HUES64 (cell line): ENCODE measurements around the gene TMEM130.

Experiments used
- H3K27ac ChIP-seq: 2 replicates; pipeline ENCODE4 v1.7.0; 2013; ENCODE audit warnings: low read depth, low read length, inconsistent platforms
- H3K27me3 ChIP-seq: 2 replicates; pipeline ENCODE4 v1.6.1; 2013; ENCODE audit warnings: mild to moderate bottlenecking, low read length; ENCODE audit not compliant: insufficient read depth
- H3K36me3 ChIP-seq: 2 replicates; pipeline ENCODE4 v1.6.1; 2013; ENCODE audit warnings: mild to moderate bottlenecking, low read length; ENCODE audit not compliant: insufficient read depth
- H3K4me1 ChIP-seq: 2 replicates; pipeline ENCODE4 v1.6.1; 2013; ENCODE audit warnings: mild to moderate bottlenecking, low read length, moderate library complexity; ENCODE audit not compliant: insufficient read depth
- H3K4me3 ChIP-seq: 2 replicates; pipeline ENCODE4 v1.5.1; 2013; ENCODE audit warnings: mild to moderate bottlenecking, low read length, moderate library complexity
- H3K9ac ChIP-seq: 2 replicates; pipeline ENCODE4 v1.6.1; 2013; ENCODE audit warnings: mild to moderate bottlenecking, low read depth, low read length
- H3K9me3 ChIP-seq: 2 replicates; pipeline ENCODE4 v1.6.1; 2013; ENCODE audit warnings: low read depth, low read length; ENCODE audit not compliant: insufficient read depth
- WGBS: fragments of 150-250, 120-280 bp; methylation state at CpG from one replicate; pipeline ENCODE4 v1.1.7; 2013; ENCODE audit warnings: missing lambda C conversion rate; 5-methylcytosine and 5-hydroxymethylcytosine counted together

Gene TMEM130

GRCh38 chr7:98900815-98901214 is 31.0 kb upstream of the TMEM130 start:
- Histone ChIP-seq H3K27ac (no peak overlapping the region), H3K4me3 (no peak overlapping the region), H3K4me1 (no peaks in the 10 kb centered on the region), H3K27me3 (no peaks in the 10 kb centered on the region), H3K9me3 (no peaks in the 10 kb centered on the region; the same call in 1 of the 2 replicates), H3K36me3 (peaks cover 98% of the 10 kb centered on the region), H3K9ac (no peak overlapping the region)
- 94% methylated on average over 3 of the region's 3 CpGs for WGBS

DNA sequence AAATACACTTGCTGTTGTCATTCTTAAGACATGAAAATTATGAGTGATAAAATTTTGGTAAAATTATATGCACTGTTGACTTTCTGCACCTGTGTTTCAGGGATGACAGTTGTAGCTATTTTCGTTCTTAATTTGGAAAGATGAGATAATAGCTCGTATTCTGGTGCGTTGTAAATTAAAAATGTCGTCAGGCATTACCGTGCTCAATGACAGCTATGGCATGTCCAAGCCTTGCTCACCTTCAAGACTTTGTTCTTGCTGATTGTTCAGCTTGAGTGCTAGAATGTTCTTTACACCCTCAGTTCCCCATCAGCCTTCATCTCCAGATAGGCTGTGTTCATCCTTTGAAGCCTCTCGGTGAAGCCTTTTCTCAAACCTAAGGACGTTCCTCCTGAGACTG is 30.0 kb upstream of the TMEM130 start:
- H3K27ac ChIP-seq, result no peak overlapping the region
- no peaks in the 10 kb centered on the region for H3K27me3 ChIP-seq
- peaks cover 98% of the 10 kb centered on the region for H3K36me3 ChIP-seq
- no peaks in the 10 kb centered on the region for H3K4me1 ChIP-seq
- H3K9ac ChIP-seq, result no peak overlapping the region
- no peaks in the 10 kb centered on the region for H3K9me3 ChIP-seq
- 97% methylated on average over 7 of the region's 7 CpGs for WGBS
- no peak overlapping the region for H3K4me3 ChIP-seq

GRCh38 chr7:98892609-98893008 is 22.8 kb upstream of the TMEM130 start:
- Histone ChIP-seq H3K4me1 (no peaks in the 10 kb centered on the region), H3K9ac (no peak overlapping the region), H3K27ac (no peak overlapping the region), H3K4me3 (no peak overlapping the region), H3K36me3 (peaks cover 90% of the 10 kb centered on the region), H3K9me3 (no peaks in the 10 kb centered on the region), H3K27me3 (no peaks in the 10 kb centered on the region)
- 97% methylated on average over 7 of the region's 7 CpGs for WGBS

DNA sequence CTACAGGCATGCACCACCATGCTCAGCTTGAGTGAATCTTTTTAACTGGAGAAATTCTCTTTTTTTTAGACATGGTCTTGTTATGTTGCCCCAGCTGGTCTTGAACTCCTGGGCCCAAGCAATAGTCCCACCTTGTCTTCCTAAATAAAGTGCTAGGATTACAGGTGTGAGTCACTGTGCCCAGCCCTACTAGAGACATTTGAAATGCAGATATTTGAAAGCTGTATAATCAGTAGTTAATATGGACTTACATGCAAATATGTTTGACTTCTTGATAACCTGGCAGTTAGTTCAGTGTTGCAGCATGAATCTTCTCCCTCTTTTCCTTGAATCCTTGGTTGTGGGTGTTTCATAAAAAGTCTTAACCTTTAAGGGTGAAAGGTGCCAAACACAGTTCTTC is 17.2 kb upstream of the TMEM130 start:
- Histone ChIP-seq H3K9me3 (no peaks in the 10 kb centered on the region), H3K4me1 (no peaks in the 10 kb centered on the region), H3K27ac (no peak overlapping the region), H3K27me3 (no peaks in the 10 kb centered on the region), H3K4me3 (no peak overlapping the region), H3K9ac (no peak overlapping the region), H3K36me3 (peaks cover 88% of the 10 kb centered on the region)

GRCh38 chr7:98884416-98884815 is 14.6 kb upstream of the TMEM130 start:
- Histone ChIP-seq H3K27me3 (no peaks in the 10 kb centered on the region), H3K4me1 (peaks cover 6% of the 10 kb centered on the region; the same call in 1 of the 2 replicates), H3K9ac (no peak overlapping the region), H3K9me3 (no peaks in the 10 kb centered on the region), H3K4me3 (no peak overlapping the region), H3K36me3 (peaks cover 83% of the 10 kb centered on the region), H3K27ac (no peak overlapping the region)
- WGBS, result 94% methylated on average over 4 of the region's 4 CpGs

DNA sequence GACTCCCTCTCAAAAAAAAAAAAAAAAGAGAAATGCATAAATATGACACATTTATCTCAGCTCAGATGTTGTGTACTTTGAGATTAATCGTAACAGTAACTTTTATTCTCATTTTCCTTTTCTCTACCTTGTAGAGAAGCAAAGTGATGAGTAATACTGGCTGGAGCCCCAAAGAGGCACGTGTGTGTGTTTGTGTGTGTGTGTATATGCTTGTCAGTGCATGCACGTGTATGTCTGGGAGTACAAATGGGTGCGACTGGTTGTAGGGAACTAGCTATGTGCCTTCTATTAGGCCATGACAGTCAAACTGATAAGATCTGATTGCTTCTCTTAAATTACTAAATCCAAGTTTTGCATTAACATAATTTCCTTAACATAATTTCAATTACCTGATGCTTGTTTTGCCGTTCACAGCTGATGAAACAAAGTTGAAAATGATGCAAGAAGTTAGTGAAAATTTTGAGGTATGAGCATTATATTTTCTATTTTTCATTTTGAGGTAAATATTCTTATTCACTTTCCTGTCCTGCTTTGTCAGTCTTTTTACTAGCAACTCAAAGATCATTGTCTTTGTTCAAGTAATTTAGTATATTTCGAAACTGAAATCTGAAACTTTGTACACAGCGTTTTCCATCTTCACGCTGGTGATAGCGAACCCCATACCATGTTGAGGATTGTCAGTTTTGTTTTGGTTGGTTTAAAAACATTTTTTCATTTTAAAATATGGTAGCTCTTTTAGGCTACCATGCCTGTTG is 11.9 kb upstream of the TMEM130 start:
- Histone ChIP-seq H3K36me3 (peaks cover 60% of the 10 kb centered on the region), H3K9me3 (no peaks in the 10 kb centered on the region)

GRCh38 chr7:98880485-98880884 is 10.7 kb upstream of the TMEM130 start:
- Histone ChIP-seq H3K9me3 (no peaks in the 10 kb centered on the region), H3K27ac (no peak overlapping the region), H3K36me3 (peaks cover 49% of the 10 kb centered on the region), H3K4me1 (peaks cover 6% of the 10 kb centered on the region; the same call in 1 of the 2 replicates), H3K4me3 (no peak overlapping the region), H3K9ac (no peak overlapping the region), H3K27me3 (no peaks in the 10 kb centered on the region)
- 99% methylated on average over 7 of the region's 8 CpGs for WGBS

More for the DNA sequence above, 11.9 kb upstream of the TMEM130 start:
- H3K9ac ChIP-seq, result no peak overlapping the region
- no peaks in the 10 kb centered on the region for H3K27me3 ChIP-seq
- WGBS, result 96% methylated on average over 7 of the region's 9 CpGs
- no peak overlapping the region for H3K4me3 ChIP-seq
- H3K27ac ChIP-seq, result no peak overlapping the region
- peaks cover 6% of the 10 kb centered on the region; the same call in 1 of the 2 replicates for H3K4me1 ChIP-seq

DNA sequence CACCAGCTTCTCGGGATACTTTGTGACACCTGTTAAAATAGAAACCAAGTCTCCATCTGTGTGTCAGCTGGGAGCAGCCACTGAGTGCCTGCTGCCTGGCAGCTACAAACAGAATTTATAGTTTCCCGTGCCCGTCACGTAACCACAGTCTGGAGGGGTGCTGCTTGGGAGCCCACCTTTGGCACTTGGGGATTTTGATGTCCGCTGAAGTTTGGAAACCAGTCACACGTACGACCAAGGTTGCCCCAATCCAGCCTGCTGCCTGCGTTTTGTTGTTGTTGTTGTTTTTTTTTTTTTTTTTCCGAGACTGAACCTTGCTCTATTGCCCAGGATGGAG is 10.1 kb upstream of the TMEM130 start:
- Histone ChIP-seq H3K36me3 (peaks cover 44% of the 10 kb centered on the region), H3K9ac (0 out of 2 replicates have a peak overlapping the region, but pooled peaks have one; percentile 98), H3K4me1 (peaks cover 6% of the 10 kb centered on the region; the same call in 1 of the 2 replicates), H3K27me3 (no peaks in the 10 kb centered on the region), H3K27ac (no peak overlapping the region), H3K9me3 (no peaks in the 10 kb centered on the region), H3K4me3 (peak overlapping the region; percentile 92)
- 83% methylated on average over 9 of the region's 9 CpGs for WGBS

- H3K27me3 ChIP-seq, result no peaks in the 10 kb centered on the region
- H3K36me3 ChIP-seq, result peaks cover 39% of the 10 kb centered on the region
- H3K4me1 ChIP-seq, result peaks cover 6% of the 10 kb centered on the region; the same call in 1 of the 2 replicates
- WGBS, result 9% methylated on average over 29 of the region's 29 CpGs
- no peaks in the 10 kb centered on the region for H3K9me3 ChIP-seq
- H3K27ac ChIP-seq, result peak overlapping the region; percentile 22; the same call in 1 of the 2 replicates
- H3K9ac ChIP-seq, result peak overlapping the region; percentile 98
- H3K4me3 ChIP-seq, result peak overlapping the region; percentile 92
Observed at GRCh38 chr7:98879198-98879978, 9.6 kb upstream of the TMEM130 start.

DNA sequence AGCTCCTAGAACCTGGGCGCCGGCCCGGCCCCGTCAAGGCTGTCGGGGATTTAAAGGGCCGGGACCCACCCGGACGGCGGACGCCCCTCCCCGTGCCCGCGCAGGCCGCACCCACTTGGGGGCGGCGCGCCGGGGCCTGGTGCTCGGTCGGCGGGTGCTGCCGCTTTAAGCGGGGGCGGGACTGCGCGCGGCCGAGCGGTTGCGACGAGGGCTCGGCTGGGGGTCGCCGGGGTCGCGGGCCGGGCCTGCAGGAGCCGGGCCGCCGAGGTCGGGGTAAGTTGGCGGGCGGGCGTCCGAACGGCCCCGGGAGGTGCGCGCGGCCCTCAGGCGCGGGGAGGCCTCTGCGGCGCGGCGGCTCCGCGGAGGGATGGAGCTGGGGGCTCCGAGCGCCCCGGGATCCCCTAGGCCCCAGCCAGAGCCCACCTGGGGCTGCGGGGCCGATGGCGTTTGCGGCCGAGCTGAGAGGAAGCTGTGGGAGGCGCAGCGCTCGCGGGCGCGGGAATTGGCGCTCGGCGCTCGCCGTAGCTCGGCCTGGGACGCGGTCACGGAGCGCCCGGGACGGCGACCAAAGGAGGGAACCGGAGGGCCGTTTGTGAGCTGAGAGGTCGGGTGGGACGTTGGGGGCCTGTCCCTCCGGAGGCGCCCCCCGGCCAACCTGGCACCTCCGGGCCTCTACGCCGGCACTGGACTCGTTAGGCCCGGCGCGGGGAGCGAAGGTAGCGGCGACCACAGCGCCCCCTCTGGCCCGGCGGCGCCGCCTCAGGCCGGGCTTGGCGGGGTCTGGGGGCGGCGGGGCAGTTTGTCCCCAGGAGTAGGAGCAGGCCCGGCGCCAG is 8.8 kb upstream of the TMEM130 start, which contains the start of gene TRRAP:
Gene TRRAP, plus strand, starts transcription at position 168 of the 833 bp plus-strand sequence. CDS start 2,619 bp downstream, outside the sequence.
- peaks cover 31% of the 10 kb centered on the region for H3K36me3 ChIP-seq
- under 1% methylated on average over 113 of the region's 113 CpGs for WGBS
- peak within 1 kb of the TSS; percentile 93 for H3K27ac ChIP-seq
- peak within 1 kb of the TSS; percentile 92 for H3K4me3 ChIP-seq
- no peaks in the 10 kb centered on the region for H3K27me3 ChIP-seq
- H3K9me3 ChIP-seq, result no peaks in the 10 kb centered on the region
- peaks cover 6% of the 10 kb centered on the region; the same call in 1 of the 2 replicates for H3K4me1 ChIP-seq
- peak within 1 kb of the TSS; percentile 98 for H3K9ac ChIP-seq
